GM21526 (cell line): ENCODE results near the gene ZNF536.

Source experiments
- ATAC-seq: cut with Tn5 transposase; IDR thresholded peaks from one replicate; pipeline ENCODE4 v1.9.1; 2021; ENCODE audit warnings: moderate library complexity; ENCODE audit not compliant: unreplicated experiment, low FRiP score

Gene ZNF536

DNA sequence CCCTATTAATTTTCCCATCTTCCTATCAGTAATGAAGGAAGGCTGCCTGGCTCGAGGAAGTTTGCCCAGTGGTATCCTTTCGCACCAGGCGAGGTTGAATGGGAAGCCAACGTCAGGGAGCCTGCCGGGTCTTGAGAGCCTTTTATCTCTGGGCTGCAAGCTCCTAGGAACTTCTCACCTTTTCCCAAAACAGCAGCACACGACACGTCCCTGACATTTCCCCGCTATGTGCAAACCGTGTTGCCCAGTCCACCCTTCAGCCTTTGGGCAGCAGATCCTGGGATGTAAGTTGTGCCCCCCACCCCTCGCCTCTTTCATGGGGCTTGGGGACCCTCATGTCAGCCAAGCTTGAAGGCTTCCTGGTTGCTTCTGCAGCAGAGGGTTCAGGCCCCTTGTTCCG, 179.1 kb downstream of the ZNF536 start:
- no peak for ATAC-seq

DNA sequence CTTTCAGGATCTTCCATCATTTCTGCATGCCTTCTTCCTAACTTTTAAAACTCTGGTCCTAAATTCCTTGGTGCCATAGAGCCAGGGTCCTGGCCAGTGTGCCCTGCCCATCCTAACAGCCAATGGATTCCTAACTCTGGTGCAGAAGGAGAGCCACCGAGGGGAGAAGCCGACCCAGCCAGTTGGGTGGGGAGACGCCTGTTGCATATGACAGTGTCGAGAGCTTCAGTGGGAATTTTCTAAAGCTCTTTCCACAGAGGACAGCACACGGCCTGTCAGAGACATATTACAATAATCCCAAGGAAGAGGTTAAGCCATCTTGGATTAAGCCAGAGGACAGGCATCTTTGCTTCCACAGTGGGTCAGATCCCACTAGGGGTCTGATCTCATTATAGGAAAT, 180.4 kb downstream of the ZNF536 start:
- ATAC-seq = no peak

DNA sequence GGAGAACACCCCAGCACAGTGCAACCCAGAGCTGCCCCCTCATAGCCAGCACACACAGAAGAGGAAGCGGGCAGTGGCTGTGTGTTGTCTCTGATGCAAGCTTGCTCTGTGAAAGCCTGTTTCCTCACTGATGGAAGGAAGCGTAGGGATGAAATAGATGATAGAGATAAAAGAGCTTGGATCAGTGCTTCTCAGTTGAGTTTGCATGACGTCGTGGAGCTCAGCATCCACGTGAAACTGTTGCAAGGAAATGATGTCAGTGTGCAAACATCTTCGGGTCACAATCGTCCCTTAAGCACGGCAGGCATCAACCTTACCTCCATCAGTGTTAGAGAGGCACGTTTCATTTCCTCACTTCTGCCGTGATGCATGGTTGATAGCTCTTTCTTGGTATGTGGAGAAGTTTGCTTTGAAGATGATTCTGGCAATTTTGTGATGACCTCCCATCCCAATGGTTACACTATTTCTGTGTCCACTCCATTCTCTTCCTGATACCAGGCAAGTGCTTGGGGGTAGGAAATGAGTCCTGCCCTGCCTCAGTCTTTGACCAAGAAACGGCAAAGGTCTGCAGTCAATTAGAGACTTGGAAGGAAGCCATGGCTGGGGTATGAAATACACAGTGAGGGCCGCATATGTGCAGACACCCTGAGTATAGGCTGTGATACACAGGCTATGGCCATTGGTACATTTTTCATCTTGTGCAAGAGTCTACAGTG, 183.0 kb downstream of the ZNF536 start:
- ATAC-seq = no peak

DNA sequence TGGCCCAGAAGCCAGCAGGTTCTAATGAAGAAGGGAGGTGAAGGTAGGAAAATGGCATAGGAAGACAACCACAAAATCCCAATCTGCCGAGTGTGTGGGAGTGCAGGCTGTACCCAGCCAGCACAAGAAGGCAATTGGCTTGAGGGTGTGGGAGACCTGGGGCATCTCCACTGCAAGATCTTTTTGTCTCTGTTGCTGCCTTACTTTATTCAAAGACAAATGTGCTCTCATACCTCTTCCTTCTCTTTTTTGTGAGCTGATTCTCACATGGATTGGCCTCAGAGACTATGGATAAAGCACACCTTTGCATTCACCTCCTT, 183.6 kb downstream of the ZNF536 start:
- ATAC-seq = no peak

DNA sequence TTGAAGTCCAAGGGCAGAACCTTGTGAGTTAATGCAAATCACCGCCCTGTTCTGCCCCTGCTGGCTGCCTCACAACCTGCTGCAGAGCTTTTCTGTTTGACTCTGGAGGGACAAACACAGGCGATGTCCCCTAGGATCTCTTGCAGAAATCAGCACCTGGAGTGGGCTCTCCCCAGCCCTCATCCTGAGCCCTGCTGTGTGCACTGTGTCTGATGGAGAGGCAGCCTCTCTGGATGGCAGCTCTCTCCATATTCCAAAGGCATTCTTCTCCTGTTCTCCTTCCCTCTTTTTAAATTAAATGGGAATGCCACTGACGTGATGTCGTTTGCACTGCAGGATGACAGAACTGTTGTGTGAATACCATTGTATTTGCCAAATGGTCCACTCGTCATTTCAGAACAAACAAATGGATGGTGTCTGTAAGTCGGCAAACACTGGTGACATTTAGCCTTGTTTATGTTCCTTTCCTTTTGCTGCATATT, 184.1 kb downstream of the ZNF536 start:
- no peak for ATAC-seq

DNA sequence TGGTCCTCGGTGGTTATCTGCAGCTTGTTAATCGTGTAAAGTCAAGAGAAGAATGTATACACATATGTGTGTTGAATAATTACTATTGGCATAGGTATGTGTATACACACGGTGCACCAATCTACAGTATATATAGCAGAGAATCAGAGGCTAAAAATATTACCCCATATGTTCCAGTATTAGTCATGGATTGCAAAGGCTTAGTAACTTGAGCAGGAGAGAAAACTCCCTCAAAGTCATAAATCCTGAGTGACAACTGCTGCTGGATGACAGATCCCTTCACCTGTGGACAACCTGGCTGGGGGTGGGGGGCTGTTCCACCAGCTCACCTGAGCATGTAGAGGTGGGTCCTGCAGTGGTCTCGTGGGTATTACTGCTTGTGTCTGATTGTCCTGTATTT, 185.0 kb downstream of the ZNF536 start:
- ATAC-seq = no peak

DNA sequence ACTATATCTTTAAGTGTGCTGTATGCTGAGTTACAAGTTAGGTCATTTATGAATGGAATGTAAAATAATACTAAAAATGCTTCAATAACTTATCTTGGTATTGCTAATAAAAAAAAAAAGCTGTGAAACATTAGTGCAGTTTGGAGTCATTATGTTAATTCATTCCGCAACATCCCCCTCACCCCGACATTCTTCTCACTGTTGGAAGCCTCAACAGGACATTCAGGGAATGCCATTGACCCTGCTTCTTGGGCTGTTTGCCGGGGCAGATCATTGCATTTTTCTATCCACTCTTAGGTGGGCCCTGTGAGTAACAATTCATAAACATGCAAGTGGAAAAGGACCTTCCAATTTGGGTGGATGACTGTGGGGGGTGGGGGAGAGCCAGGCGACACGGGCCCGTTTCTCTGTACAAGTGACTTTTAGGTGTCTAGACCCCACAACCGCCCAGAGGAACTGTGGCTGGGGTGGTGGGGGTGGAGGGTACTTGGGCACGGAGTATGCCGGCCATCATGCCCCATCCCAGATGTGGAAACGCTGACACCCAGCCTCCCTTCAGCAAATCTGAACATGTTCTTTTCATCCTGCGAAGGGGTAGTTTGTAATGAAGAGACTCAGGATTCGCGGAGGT, 185.9 kb downstream of the ZNF536 start:
- no peak for ATAC-seq

DNA sequence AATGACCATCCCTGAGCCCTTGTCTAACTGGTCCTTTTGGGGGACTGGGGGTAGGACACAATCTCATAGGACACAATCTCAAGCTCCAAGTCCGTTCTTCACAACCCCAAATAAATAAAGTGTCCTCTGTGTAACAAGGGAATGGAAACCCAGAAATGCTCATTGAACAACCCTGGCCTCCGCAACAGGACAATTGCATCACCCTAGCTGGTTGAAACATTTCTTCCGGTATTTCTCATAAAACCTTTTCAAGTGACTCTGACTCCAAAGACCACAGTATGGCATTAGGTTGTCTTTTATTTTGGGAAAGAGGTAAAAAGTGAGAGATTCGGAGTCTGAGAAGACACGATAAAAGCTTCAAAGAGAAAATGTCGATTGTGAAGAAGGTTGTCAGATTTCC, 186.6 kb downstream of the ZNF536 start:
- ATAC-seq = no peak

DNA sequence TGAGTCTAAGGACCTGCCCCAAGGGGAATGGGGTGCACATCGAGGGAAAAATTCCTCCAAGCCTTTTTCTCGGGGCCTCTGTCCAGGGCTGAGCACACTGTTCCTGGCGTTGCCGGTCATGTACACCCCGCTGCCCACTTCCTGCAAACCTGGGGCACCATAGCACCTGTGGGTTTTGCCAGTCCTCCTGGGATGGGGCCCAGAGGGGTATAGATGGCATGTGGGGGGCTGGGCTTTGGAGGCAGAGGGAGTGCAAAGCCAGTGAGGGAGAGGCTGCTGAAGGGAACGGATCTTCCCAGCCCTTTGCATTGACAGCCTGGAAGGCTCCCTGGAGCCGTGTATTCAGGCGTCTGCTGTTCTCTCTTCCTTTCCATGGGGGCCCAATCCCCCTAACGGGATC, 187.3 kb downstream of the ZNF536 start:
- no peak for ATAC-seq

DNA sequence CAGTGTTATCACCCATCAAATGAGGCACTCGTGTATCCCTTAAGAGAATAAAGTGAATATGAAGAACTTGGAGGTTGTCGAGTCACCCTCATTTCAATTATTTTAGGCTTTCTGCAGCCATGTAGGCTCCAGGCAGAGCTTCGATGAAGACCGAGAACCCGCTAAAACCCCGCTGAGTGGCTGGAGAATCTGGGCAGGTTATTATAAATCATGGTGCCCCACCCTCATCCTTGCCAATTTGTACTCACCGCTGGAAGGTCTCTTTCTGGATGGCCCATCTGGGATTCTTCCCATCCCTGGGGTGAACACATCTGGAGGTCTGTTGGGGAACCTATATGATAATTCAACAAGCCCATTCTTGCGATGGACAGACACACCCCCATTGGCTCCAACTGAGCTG, 190.8 kb downstream of the ZNF536 start:
- ATAC-seq = no peak

DNA sequence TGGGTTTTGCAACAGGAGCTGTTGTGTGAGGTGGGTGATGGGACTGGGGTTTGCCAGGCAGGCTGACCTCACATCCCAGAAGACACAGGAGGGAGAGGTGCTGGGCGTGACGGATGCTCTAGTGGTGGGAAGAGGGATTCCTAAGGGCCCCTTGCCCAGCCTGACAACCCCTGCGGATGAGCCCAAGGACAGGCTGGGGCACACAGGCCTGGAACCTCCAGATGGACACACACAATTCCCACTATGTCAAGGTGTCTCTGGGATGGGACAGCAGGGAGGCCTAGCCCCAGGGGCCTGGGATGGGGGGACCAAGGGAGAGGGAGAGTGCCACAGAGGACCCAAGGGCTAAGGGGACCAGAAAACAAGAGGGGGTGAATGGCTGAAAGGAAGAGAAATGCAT, 191.5 kb downstream of the ZNF536 start:
- no peak for ATAC-seq

DNA sequence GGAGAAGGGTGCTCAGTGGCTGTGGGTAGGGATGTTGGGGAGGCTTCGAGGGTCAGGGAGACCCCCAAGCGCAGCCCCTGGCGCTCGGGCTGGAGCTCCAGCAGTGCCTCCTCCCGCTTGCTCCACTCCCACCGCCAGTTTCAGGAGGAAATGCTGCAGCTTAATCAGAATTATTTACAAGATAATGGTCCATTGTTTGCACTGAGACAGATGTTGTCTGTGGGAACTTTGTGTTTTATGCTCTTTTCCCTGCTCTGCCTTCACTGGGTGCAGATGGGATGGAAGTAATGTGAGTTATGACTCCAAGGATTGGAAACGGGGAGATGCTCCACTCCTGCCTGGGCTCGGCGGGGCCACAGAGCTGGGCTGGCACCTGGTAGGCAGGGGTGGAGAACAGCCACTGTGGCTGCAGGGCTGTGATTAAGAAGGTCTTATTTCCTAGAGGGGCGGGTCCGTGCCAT, 192.4 kb downstream of the ZNF536 start:
- no peak for ATAC-seq

DNA sequence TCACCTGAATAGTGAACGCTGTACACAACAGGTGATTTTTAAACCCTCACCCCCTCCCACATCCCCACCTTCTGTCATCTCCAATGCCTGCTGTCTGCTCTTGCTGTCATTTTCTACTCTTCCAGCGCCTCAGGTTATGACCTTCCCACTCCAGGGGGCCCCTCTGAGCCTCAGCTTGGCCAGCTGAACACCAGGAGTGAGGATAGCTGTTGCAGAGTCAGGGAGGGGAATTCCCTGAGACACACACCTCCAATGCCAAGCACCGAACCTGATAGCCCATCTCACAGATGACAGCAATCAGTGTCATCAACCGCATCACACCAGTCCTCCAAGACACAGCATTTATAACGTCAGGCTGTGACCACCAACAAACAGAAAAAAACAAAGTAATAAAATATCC, 193.5 kb downstream of the ZNF536 start:
- ATAC-seq = no peak

DNA sequence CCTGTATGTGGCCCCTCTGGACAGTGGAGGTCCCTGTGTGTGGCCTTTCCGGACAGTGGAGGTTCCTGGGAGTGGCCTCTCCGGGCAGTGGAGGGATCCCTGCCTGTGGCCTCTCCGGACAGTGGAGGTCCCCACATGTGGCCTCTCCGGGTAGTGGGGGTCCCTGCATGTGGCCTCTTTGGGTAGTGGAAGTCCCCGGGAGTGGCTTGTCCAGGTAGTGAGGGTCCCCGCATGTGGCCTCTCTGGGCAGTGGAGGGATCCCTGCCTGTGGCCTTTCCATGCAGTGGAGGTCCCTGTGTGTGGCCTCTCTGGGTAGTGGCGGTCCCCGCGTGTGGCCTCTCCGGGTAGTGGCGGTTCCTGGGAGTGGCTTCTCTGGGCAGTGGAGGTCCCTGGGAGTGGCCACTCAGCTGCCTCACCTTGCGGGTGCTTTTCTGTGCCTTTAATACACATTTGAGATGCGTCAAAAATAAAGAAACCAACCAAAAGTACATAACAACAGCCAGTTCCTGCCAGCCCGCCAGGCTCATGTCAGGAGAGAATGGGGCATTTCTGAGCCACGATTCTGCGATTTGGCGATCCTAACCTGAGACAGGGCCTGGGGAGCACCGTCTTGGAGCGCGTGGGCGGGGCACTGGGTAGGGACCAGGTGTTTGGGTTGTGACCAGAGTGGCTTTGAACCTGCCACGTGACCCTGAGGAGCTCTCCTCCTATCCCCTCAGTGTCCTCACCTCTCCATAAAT, 194.7 kb downstream of the ZNF536 start:
- no peak for ATAC-seq

DNA sequence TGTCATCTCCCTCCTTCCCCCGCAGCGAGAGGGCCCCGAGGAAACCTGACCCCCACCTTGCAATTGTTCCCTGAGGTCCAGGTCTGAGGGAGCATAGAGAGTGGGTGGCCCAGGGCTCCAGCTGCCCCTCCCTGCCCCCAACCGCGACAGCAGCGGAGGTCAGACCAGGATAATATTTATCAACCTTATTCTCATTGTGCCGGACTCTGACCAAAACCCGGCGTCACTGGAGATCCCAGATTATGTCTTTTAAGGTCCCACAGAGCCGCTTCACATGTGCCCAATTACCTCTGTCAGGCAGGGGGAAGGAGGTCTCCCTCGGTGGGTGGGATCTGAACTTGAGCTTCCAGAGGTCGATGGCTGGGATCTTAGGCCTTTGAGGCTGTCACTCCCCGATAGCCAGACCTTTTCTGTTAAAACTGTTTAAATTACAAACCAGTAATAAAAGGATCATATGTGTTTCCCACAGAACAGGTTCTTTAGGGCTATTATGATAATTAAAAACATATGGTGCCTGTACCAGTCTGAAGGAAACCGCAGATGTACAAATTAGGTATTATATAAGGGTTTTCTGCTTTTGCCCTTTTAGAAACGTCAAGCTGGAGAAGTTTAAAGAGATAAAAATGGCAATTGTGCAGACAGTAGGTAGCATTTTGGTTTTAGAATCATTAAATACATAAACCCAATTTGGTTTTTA, 195.5 kb downstream of the ZNF536 start:
- ATAC-seq = no peak

DNA sequence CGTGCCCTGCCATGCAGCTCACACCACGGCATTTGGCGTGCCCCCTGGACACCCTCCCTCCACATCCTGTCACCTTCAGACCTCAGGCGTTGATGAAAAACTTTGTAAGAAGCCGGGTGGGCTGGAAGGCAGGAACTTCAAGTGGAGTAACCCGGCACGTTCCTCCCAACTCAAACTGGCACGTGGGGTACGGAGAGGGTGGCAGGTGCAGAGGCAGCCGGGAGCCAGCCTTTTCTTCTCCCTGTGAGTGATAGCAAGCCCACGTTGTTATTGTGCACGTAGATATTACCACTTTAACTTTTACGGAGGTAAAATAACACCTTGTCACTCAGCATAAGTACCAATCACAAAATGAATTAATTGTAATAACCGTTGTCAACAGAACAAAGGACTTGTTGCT, 198.0 kb downstream of the ZNF536 start:
- no peak for ATAC-seq

DNA sequence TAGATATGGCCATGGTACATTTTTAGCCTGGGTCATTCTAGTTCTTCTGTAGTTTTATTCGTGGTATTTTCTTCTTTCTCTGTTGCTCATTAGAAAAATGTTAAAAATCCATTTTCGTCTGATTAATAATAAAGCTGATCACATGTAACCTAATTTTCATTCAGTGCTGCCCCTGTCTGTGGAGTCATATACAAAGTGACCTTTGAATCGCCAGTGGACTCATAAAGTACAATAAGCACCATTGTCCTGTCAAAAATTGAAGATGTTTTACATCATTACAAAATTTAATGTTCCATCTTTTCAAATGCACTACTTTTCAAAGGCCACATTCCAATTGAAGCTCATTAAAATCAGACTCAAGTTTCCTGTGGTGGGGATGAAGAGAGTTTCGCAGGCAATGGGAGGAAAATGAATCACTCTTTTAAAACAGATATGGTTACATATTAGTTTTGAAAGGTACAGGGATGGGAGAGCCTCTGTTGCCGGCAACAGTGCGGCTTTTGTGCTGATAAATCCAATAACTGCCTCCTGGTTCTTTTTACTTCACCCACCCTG, 205.4 kb downstream of the ZNF536 start:
- ATAC-seq = no peak

DNA sequence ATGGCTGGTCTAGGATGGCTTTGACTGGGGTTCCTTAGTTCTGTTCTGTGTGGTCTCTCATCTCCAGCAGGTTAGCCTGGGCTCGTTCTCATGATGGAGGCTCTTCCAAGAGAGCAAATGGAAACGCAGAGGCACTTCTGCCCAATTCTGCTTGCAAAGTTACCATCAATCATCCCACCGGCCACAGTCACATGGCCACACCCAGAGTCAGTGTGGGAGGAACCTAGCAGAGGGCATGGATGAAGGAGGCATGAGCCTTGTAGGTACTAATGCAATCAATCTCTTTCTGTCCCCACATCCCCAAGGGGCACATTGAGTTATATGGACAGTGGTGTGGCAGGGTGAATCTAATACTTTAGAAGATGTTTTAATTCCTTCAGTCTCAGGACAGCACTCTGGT, 207.2 kb downstream of the ZNF536 start:
- no peak for ATAC-seq

DNA sequence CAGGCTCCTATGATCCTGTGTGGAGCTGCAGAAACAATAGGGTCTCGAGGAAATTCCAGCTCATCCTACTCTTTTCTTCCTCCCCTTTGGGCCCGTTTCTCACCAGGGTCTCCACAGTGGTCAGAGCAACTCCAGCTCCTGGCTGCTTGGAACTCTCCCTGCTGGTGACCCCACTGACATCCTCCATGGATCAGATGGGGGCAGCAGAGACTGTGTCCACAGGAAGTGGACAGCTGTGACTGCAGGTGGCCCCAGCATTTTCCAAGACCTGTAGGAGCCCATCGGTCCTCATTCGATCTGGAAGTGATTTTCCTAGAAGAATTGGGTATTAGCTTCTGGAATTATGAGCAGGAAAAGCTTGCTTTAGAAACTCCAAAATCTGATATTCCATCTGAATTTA, 208.5 kb downstream of the ZNF536 start:
- no peak for ATAC-seq

DNA sequence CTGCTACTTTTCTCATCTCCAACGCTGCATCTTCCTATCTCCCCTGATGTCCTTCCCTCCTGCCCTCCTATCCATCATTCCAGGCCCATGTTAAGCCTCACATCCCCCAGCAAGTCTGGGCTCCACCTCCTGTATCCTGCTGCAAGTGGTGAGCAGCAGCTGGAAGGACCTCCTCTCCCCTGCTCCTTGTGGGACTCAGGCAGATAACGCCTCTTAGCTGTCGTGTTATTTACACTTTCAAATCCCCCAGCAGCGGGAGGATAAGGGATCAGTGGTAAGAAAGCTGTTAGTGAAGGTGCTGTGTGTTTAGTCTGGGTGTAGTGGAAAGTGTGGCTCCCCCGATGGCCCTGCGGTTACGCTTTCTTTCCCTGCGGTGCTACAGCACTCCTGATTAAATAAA, 211.9 kb downstream of the ZNF536 start:
- ATAC-seq = no peak

DNA sequence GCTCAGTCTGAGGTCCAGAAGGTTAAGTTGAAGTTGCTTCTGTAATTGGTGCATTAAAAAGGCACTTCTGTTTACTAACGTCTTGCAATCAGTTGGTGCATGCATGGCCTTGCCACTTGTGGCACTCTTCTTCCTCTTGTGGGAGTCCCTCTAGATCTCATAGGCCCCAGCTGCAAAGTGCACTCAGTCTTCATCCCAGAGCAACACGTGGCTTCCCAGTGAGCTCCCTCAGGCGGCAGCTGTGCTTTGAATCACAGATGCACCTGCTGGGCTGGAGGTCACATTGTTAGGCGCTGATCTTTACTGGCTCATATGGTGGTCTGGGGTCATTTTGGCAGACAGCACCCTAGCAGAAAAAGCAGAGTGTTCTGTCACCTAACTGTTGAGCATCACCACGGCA, 215.7 kb downstream of the ZNF536 start:
- no peak for ATAC-seq
